DMS 273 treated with DMSO at 0.1 percent for 48 hours (cell line): ENCODE data around the gene TYW1B.
"Not testable (repeated sequence)": the region's sequence is repeated elsewhere in the genome, so short reads cannot be mapped to it uniquely, and the experiment has no call there.

ENCODE experiments used
- DNase-seq: peaks from one replicate; lab custom pipeline; 2025; lab: John Stamatoyannopoulos, UW

Gene TYW1B

DNA sequence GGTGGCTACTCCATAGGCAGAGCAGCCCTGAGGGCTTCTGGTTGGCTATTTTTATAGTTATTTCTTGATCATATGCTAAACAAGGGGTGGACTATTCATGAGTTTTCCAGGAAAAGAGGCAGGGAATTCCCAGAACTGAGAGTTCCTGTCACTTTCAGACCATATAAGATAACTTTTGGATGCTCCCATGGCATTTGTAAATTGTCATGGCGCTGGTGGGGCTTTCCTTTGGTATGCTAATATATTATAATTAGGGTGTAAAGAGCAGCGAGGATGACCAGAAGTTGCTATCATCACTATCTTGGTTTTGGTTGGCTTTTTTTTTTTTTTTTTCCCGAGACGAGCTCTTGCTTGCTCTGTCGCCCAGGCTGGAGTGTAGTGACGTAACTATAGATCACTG, 272.8 kb downstream of the TYW1B start:
- not testable (repeated sequence) for DNase-seq

DNA sequence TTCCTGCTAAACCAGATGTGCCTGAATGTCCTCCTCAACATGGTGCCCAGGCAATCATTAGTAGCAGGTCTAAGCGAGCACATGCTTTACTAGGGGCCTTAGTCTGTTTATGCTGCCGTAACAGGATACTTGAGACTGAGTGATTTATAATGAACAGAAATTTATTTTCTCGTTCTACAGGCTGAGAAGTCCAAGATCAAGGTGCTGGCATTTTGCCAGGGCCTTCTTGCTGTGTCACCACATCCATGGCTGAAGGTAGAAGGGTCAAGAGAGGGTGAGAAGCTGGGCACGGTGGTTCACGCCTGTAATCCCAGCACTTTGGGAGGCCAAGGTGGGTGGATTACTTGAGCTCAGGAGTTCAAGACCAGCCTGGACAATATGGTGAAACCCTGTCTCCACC, 273.6 kb downstream of the TYW1B start:
- DNase-seq: not testable (repeated sequence)

DNA sequence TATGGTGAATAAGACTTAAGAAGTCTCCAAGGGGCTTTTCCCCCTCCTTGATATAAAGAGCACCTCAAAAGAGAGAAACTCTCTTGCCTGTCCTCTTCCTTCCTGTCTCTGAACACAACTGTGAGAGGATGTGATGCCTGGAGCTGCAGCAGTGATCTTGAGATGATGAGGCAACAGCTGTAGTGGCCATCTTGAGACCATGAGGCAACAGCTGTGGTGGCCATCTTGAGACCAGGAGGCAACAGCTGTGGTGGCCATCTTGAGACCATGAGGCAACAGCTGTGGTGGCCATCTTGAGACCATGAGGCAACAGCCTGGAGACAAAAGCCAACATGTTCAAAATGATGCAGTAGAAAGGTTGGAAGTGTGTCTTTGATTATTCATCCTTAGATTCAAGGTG, 277.5 kb downstream of the TYW1B start:
- DNase-seq: not testable (repeated sequence)

DNA sequence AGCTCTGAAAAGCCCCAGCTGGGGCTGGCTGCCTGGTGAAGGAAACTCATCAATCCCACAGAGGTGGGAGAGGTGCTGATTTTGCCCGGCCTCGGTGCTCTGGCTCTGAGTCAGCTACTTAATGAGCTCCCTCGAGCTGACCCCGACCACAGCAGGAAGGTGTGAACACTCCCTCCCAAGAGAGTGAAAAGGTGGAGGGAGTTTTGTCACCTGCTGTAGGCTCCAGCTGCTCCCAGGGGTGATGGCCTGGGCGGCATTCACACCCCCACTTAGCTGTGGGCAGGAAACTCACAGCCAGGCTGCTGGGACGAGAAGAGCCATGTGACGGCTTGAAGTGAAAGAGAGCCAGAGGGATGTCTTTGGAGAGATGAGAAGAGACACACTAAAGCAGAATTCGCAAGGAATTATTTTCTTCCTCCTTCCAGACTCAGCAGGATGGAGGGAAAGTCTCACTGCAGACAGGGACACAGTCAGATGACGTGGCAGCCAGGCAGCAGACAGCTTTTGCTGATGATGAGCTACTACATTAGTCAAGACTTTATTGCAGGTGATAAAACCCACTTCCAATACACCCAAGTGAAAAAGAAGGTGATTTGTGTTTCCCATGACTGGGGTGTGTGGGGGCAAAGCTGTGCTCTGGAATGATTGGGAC, 281.3 kb downstream of the TYW1B start:
- DNase-seq: not testable (repeated sequence)

DNA sequence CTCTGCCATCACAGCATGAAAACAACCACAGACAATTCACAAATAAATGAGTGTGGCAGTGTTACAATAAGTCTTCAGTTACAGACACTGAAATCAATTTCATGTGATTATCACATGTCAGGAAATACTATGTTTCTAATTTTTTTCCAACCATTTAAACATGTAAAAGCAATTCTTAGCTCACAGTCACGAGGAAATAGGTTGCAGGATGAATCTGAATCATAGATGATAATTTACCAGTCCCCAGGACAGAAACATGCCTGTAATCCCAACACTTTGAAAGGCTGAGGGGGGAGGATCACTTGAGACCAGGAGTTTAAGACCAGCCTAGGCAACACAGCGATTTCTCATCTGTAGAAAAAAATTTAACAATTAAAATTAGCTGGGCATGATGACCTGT, 283.5 kb downstream of the TYW1B start:
- not testable (repeated sequence) for DNase-seq

DNA sequence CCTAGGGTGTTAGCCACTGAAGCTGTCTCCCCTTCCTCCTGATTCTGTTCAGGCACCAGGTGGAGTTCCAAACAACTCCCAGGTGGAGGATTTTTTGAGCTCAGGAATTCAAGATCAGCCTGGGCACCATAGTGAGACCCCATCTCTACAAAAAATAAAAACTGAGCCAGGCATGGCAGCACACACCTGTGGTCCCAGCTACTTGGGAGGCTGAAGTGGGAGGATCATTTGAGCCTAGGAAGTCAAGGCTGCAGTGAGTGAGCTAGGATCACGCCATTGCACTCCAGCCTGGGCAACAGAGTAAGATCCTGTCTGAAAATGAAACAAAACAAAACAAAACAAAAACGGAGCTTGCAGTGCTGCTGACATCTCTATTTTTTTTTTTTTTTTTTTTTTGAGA, 287.1 kb downstream of the TYW1B start:
- DNase-seq: no peak

DNA sequence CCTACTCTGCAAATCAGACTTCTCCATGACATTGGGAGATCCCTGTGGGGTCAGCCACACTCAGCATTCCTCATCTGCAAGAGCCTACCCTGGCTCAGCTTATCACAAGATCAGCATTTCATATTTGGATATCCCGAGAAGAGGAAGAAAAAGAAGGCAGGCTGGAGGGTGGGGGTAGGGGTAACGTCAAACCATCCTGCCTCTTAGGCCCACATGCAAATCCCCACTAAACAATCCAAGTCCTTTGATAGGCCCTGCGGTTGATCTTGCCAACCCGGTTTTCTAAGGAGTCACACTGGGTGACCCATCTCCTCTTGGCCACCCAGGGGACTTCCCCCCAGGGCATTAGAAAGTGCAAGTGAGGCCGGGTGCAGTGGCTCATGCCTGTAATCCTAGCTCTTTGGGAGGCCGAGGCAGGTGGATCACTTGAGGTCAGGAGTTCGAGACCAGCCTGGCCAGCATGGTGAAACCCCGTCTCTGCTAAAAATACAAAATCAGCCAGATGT, 287.8 kb downstream of the TYW1B start:
- DNase-seq: no peak

DNA sequence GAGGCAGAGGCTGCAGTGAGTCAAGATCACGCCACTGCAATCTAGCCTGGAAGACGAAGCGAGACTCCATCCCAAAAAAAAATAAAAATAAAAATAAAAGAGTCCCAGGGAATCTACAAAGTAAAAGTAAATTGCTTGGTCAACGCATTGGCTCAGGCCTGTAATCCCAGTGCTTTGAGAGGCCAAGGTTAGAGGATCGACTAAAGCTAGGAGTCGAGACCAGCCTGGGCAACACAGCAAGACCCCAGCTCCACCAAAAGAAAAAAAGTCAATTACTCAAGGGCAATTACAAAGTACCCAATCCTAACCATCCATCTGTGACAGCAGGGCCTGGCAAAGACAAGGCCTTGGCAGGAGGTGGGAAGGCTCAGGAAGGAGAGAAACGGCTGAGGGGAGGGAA, 288.3 kb downstream of the TYW1B start:
- no peak for DNase-seq

DNA sequence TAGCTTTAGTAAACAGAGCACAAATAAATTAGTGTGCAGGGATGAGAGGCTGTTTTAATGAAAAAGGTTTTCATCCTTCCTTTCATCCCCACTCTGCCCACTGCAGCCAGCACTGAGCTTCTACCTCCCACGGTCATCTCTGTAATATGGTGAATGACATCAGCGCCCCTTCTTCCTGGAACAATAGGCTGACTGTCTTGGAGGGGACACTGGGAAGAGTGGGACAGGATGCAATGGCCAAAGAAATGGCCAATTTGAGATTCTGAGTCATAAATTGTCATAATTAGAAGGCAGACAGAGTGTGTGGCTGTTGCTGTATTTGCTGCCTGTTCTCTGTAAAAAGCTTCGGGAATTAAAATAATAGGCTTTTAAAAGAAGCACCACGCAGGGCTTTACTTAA, 289.1 kb downstream of the TYW1B start:
- DNase-seq: no peak

DNA sequence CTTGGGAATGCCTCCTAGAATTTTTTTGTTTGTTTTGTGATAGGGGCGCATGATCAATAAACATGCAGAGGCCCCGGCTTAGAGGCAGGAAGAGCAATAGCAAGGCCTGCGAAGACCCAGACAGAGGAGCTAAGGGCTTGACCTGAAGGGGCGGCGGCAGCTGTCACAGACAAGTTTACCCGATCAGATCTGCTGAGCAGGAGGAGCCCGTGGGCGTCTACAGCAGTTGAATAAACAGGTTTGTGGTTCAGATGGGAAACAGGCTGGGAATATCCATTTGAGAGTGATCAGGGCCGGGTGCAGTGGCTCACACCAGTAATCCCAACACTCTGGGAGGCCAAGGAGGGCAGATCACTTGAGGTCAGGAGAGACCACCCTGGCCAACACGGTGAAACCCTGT, 289.9 kb downstream of the TYW1B start:
- no peak for DNase-seq

DNA sequence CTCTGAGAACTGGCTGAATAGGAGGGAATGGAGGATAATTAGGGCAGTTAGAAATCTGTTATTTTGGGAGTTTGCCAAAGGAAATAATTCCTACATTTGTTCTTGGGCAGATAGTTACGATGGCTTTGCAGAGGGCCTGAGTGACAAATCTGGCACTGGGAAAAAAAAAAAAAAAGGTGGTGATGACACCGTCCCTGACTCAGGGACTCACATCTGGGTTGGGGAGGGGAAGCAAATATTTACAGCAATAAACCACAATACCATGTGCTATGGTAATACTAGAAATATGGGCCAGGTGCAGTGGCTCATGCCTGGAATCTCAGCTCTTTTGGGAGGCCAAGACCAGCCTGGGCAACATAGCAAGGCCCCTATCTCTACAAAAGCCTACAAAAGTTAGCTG, 292.0 kb downstream of the TYW1B start:
- DNase-seq: peak; percentile 49

DNA sequence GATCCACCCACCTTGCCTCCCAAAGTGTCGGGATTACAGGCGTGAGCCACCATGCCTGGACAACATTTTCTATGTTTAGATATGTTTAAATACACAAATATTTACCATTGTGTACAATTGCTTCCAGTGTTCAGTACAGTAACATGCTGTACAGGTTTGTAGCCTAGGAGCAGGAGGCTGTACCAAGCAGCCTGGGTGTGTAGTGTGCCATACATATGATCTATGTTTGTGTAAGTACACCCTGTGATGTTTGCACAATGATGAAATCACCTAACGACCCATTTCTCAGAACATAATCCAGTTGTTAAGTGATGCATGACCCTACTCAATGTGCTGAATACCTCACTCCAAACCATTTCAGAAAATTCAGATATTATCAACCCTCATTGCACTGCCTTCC, 297.0 kb downstream of the TYW1B start:
- not testable (repeated sequence) for DNase-seq
